Smooth muscle cell of bladder (primary cell): ENCODE data around the gene SMIM20. TPM values are rescaled to one million over a fixed set of nuclear protein-coding genes. Genes with fewer than 3 reads are reported as not detected.

Experiments used
- total RNA-seq: library from RNA; depleted of rRNA; stranded (reverse); fragments of >200 nt; gene quantifications from 2 replicates; pipeline ENCODE4 v1.2.3, GENCODE V29; 2014

Gene SMIM20
- total RNA-seq: 33.6 and 35.8 TPM in 2 replicates

GRCh38 chr4:25913851-25914669 is at the start of gene SMIM20:
Gene SMIM20 (plus strand): TSS chr4:25914220. CDS start chr4:25914314, 94 bp downstream.

Other genes starting within 250 kb of the SMIM20 start
- 178 and 259 TPM in 2 replicates for gene SEL1L3, start 51.2 kb upstream of the SMIM20 start, total RNA-seq